Bronchial epithelial cell (primary cell): ENCODE measurements around the gene WDR90. TPM values are rescaled to one million over a fixed set of nuclear protein-coding genes. Genes with fewer than 3 reads are reported as not detected.
A peak's percentile ranks its signal among the peaks of the same experiment; 100 is the strongest.

Experiments used
- DNase-seq: peaks from one replicate; pipeline ENCODE4 v3.0.0-alpha.2; 2010; ENCODE audit warnings: low read depth
- FAIRE-seq: peaks from 2 replicates; lab custom pipeline; 2011; peaks lifted over from hg19 to GRCh38; lab: Jason Lieb, UNC
- H3K27me3 ChIP-seq: 2 replicates; pipeline ENCODE4 v1.5.1; 2011; ENCODE audit warnings: low read length; ENCODE audit not compliant: control insufficient read depth, insufficient read depth
- H3K36me3 ChIP-seq: 2 replicates; pipeline ENCODE4 v1.5.1; 2011; ENCODE audit warnings: low read length; ENCODE audit not compliant: control insufficient read depth, insufficient read depth
- H3K4me3 ChIP-seq: 2 replicates; pipeline ENCODE4 v1.5.1; 2011; ENCODE audit warnings: mild to moderate bottlenecking, low read depth, low read length, control low read depth
- CTCF ChIP-seq: IDR thresholded peaks from 2 replicates; pipeline ENCODE4 v1.5.1; 2011; ENCODE audit warnings: mild to moderate bottlenecking, moderate library complexity, low read length, control low read depth, inconsistent platforms; ENCODE audit not compliant: insufficient read depth, severe bottlenecking
- total RNA-seq: library from RNA; depleted of rRNA; stranded (reverse); fragments of >200 nt; gene quantifications from 2 replicates; pipeline ENCODE4 v1.2.1, GENCODE V29; 2014

The WDR90 gene
- total RNA-seq, 1 donor from 2014 or later: 4.2 TPM

- Histone ChIP-seq H3K4me3 (no peak overlapping the region), H3K27me3 (peaks cover 42% of the 10 kb centered on the region), H3K36me3 (no peaks in the 10 kb centered on the region)
- DNase-seq: no peak
- TF ChIP-seq CTCF: no peak
- FAIRE-seq: no peak
These were observed 57.9 kb downstream of the WDR90 start for GRCh38 chr16:707062-707538.

- no peaks in the 10 kb centered on the region for H3K36me3 ChIP-seq
- no peak for FAIRE-seq
- no peak for TF ChIP-seq CTCF
- peaks cover 34% of the 10 kb centered on the region for H3K27me3 ChIP-seq
- H3K4me3 ChIP-seq: no peak overlapping the region
- DNase-seq: no peak
These were observed 58.9 kb downstream of the WDR90 start for GRCh38 chr16:708019-708418.

GRCh38 chr16:708959-709358 lies 59.8 kb downstream of the WDR90 start:
- DNase-seq: no peak
- H3K36me3 ChIP-seq: no peaks in the 10 kb centered on the region
- no peak overlapping the region for H3K4me3 ChIP-seq
- TF ChIP-seq CTCF: no peak
- H3K27me3 ChIP-seq: peaks cover 27% of the 10 kb centered on the region
- FAIRE-seq: no peak

GRCh38 chr16:709566-710499 lies 60.7 kb downstream of the WDR90 start:
- peaks cover 20% of the 10 kb centered on the region for H3K27me3 ChIP-seq
- TF ChIP-seq CTCF: no peak
- H3K36me3 ChIP-seq: no peaks in the 10 kb centered on the region
- FAIRE-seq (no peak), DNase-seq (peak; percentile 49)
- no peak overlapping the region for H3K4me3 ChIP-seq

GRCh38 chr16:710500-711075 lies 61.4 kb downstream of the WDR90 start:
- DNase-seq: no peak
- TF ChIP-seq CTCF: no peak
- peaks cover 20% of the 10 kb centered on the region for H3K27me3 ChIP-seq
- H3K36me3 ChIP-seq: no peaks in the 10 kb centered on the region
- no peak overlapping the region for H3K4me3 ChIP-seq
- FAIRE-seq: no peak
